Hepatocyte (in vitro differentiated cells): ENCODE measurements around the gene CHN1.

Experiments
- EZH2 ChIP-seq: fragments of 200-600 bp; sonication (generic); IDR thresholded peaks from 2 replicates; pipeline ENCODE4 v1.6.1; 2016; ENCODE audit warnings: antibody characterized with exemption, mild to moderate bottlenecking, borderline replicate concordance
- TF ChIP-seq, protein P1 (sequence below): fragments of 200-600 bp; sonication (generic); IDR thresholded peaks from 2 replicates; pipeline ENCODE4 v1.5.1; 2016; ENCODE audit warnings: antibody characterized with exemption, mild to moderate bottlenecking; ENCODE audit not compliant: poor library complexity

DNA sequence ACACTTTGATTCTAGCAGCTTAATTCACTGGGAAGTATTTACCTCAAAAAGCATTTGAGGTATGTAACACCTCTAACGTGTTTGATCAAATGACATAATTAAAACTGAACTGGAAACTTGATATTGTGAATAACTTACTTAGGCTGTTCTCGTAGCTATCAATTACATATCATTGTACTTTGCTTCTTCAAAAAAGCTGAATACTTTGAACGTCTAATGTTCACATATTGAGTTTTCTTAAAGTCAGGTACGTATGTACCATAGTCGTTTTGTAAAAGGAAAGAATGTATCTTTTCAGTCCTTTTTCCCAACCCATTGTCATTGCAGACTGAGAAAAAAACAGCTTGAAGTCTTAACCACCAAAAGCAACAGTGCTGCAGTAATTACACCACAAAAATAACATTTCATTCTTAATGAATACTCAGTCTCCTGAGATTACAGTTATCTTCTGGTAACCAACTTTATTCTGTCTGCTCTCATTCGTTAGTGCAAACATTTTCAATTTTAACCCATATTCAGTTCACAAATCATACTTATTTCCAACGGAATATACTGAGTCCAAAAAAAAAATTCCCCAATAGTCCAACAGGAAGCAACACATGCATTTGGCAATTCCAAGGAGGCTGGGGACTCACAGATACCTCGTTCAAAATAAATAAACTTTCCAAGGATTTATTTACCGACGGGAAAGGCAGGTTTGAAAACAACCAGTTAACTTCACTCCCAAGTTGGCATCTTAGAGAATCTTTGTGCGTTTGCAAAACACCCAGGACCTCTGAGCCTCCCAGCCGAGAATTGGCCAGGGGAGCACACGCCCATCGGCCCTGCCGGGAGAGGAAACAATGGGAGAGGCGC, 1.1 kb downstream of the CHN1 start:
- TF ChIP-seq EZH2 = no peak
- TF ChIP-seq, protein P1, sequence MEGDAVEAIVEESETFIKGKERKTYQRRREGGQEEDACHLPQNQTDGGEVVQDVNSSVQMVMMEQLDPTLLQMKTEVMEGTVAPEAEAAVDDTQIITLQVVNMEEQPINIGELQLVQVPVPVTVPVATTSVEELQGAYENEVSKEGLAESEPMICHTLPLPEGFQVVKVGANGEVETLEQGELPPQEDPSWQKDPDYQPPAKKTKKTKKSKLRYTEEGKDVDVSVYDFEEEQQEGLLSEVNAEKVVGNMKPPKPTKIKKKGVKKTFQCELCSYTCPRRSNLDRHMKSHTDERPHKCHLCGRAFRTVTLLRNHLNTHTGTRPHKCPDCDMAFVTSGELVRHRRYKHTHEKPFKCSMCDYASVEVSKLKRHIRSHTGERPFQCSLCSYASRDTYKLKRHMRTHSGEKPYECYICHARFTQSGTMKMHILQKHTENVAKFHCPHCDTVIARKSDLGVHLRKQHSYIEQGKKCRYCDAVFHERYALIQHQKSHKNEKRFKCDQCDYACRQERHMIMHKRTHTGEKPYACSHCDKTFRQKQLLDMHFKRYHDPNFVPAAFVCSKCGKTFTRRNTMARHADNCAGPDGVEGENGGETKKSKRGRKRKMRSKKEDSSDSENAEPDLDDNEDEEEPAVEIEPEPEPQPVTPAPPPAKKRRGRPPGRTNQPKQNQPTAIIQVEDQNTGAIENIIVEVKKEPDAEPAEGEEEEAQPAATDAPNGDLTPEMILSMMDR = no peak
